ENCODE results near the gene TTLL10. TPM values are rescaled to one million over a fixed set of nuclear protein-coding genes. Genes with fewer than 3 reads are reported as not detected.

Gene TTLL10
- total RNA-seq, 1 experiment from 2014 or later = 4.0 TPM

GRCh38 chr1:1125945-1126344 is 47.7 kb upstream of the TTLL10 start:
- Histone ChIP-seq H3K27me3 (ENCODE audit: insufficient read depth, low read depth) (peaks cover 2% of the 10 kb centered on the region; the same call in 1 of the 2 replicates), H3K36me3 (ENCODE audit: low read depth) (no peaks in the 10 kb centered on the region), H2AFZ (no peak overlapping the region), H4K20me1 (ENCODE audit: insufficient read depth) (no peaks in the 10 kb centered on the region), H3K4me1 (replicated peaks; ENCODE audit: insufficient read depth) (peaks cover 22% of the 10 kb centered on the region), H3K9me3 (ENCODE audit: insufficient read depth, low read depth) (no peaks in the 10 kb centered on the region), H3K79me2 (ENCODE audit: low read depth) (no peaks in the 10 kb centered on the region), H3F3A (ENCODE audit: insufficient read depth, low read depth) (peaks cover 28% of the 10 kb centered on the region; the same call in 1 of the 2 replicates), H3K9me2 (ENCODE audit: insufficient read depth) (no peaks in the 10 kb centered on the region), H3K4me2 (no peak overlapping the region), H3K4me3 (no peak overlapping the region), H3K27ac (no peak overlapping the region)
- TF ChIP-seq EZH2 (IDR thresholded peaks at IDR 0.05; ENCODE audit: low read depth) (no peak), CTCF (conservative IDR thresholded peaks at IDR 0.05) (no peak)
- no TSS peak for BruUV-seq (replicated peaks)
- no peak for DNase-seq
- POLR2A ChIA-PET (ENCODE audit: unreplicated experiment) = no interaction called here
- intact Hi-C loops (cut with micrococcal nuclease; ENCODE audit: unreplicated experiment) = loop anchor here (2.0 kb wide), 1 partner anchor 37 kb away; no protein-coding TSS in a partner anchor
- CTCF ChIA-PET = no interaction called here

- H3K27me3 ChIP-seq (ENCODE audit: insufficient read depth, low read depth) = peaks cover 3% of the 10 kb centered on the region; the same call in 1 of the 2 replicates
- no peaks in the 10 kb centered on the region for H4K20me1 ChIP-seq (ENCODE audit: insufficient read depth)
- no peak overlapping the region for H3K4me3 ChIP-seq
- no peak overlapping the region for H2AFZ ChIP-seq
- BruUV-seq (replicated peaks) = no TSS peak
- H3K4me2 ChIP-seq = no peak overlapping the region
- peaks cover 28% of the 10 kb centered on the region for H3K4me1 ChIP-seq (replicated peaks; ENCODE audit: insufficient read depth)
- no peak for TF ChIP-seq EZH2 (IDR thresholded peaks at IDR 0.05; ENCODE audit: low read depth)
- no peak for TF ChIP-seq CTCF (conservative IDR thresholded peaks at IDR 0.05)
- intact Hi-C loops (cut with micrococcal nuclease; ENCODE audit: unreplicated experiment) = no loop called here
- peaks cover 26% of the 10 kb centered on the region; the same call in 1 of the 2 replicates for H3F3A ChIP-seq (ENCODE audit: insufficient read depth, low read depth)
- H3K9me2 ChIP-seq (ENCODE audit: insufficient read depth) = no peaks in the 10 kb centered on the region
- no peaks in the 10 kb centered on the region for H3K79me2 ChIP-seq (ENCODE audit: low read depth)
- no peaks in the 10 kb centered on the region for H3K9me3 ChIP-seq (ENCODE audit: insufficient read depth, low read depth)
- POLR2A ChIA-PET (ENCODE audit: unreplicated experiment) = no interaction called here
- DNase-seq = no peak
- CTCF ChIA-PET = no interaction called here
- no peak overlapping the region for H3K27ac ChIP-seq
- H3K36me3 ChIP-seq (ENCODE audit: low read depth) = no peaks in the 10 kb centered on the region
Measured at GRCh38 chr1:1127551-1128451, 45.9 kb upstream of the TTLL10 start.

GRCh38 chr1:1128454-1129139 is 45.1 kb upstream of the TTLL10 start:
- Histone ChIP-seq H3K27me3 (ENCODE audit: insufficient read depth, low read depth) (peaks cover 3% of the 10 kb centered on the region; the same call in 1 of the 2 replicates), H3F3A (ENCODE audit: insufficient read depth, low read depth) (peaks cover 20% of the 10 kb centered on the region; the same call in 1 of the 2 replicates), H3K36me3 (ENCODE audit: low read depth) (no peaks in the 10 kb centered on the region), H3K9me2 (ENCODE audit: insufficient read depth) (no peaks in the 10 kb centered on the region), H3K27ac (no peak overlapping the region), H3K79me2 (ENCODE audit: low read depth) (no peaks in the 10 kb centered on the region), H4K20me1 (ENCODE audit: insufficient read depth) (no peaks in the 10 kb centered on the region), H3K4me3 (no peak overlapping the region), H3K9me3 (ENCODE audit: insufficient read depth, low read depth) (no peaks in the 10 kb centered on the region), H3K4me1 (replicated peaks; ENCODE audit: insufficient read depth) (peaks cover 36% of the 10 kb centered on the region), H3K4me2 (no peak overlapping the region), H2AFZ (no peak overlapping the region)
- BruUV-seq (replicated peaks) = no TSS peak
- TF ChIP-seq EZH2 (IDR thresholded peaks at IDR 0.05; ENCODE audit: low read depth) = no peak
- no peak for TF ChIP-seq CTCF (conservative IDR thresholded peaks at IDR 0.05)
- POLR2A ChIA-PET (ENCODE audit: unreplicated experiment) = no interaction called here
- DNase-seq = no peak
- intact Hi-C loops (cut with micrococcal nuclease; ENCODE audit: unreplicated experiment) = no loop called here
- CTCF ChIA-PET = no interaction called here

All from PC-9 (cell line).